Keratinocyte (primary cell): Measurements from ENCODE around the gene CTXN2.

Experiments
- CTCF ChIP-seq, 3 experiments: IDR thresholded peaks in 1 of 3; conservative IDR thresholded peaks in 1 of 3; optimal IDR thresholded peaks in 1 of 3; 2 replicates in 2 of 3; 3 replicates in 1 of 3; pipeline versions ENCODE3 to v1.5.1; 2011; ENCODE audit warnings: low read length in 3 of 3, mild to moderate bottlenecking in 3 of 3, moderate library complexity in 2 of 3, control low read depth in 1 of 3, inconsistent platforms in 1 of 3; ENCODE audit not compliant: insufficient read depth in 2 of 3; ENCODE audit errors: extremely low read depth in 1 of 3
- EZH2 ChIP-seq: IDR thresholded peaks from one replicate; pipeline ENCODE4 v1.6.1; 2012; ENCODE audit warnings: inconsistent platforms, mild to moderate bottlenecking, low read length, moderate library complexity

GRCh38 chr15:48242015-48242414 is 50.5 kb downstream of the CTXN2 start:
- no peak for TF ChIP-seq EZH2
- no peak for TF ChIP-seq CTCF (optimal IDR thresholded peaks at IDR 0.05 in 1 of 3, IDR thresholded peaks at IDR 0.05 in 1 of 3, conservative IDR thresholded peaks at IDR 0.05 in 1 of 3; ENCODE audit: extremely low read depth in 1 of 3, insufficient read depth in 2 of 3, low read length in 3 of 3)
